H9 (cell line): ENCODE data around the gene C16orf95. TPM values are rescaled to one million over a fixed set of nuclear protein-coding genes. Genes with fewer than 3 reads are reported as not detected.

Experiments used
- DNase-seq: peaks from one replicate; pipeline ENCODE4 v3.0.0-alpha.2; 2017
- H2AFZ ChIP-seq: one replicate; pipeline ENCODE4 v1.6.1; 2013; ENCODE audit warnings: mild to moderate bottlenecking, low read length, control low read depth, moderate library complexity
- H2AK5ac ChIP-seq: 2 replicates; pipeline ENCODE4 v1.6.1; 2013; ENCODE audit warnings: low read length, control low read depth, mixed read lengths; ENCODE audit not compliant: insufficient read length
- H2BK120ac ChIP-seq: one replicate; pipeline ENCODE4 v1.6.1; 2013; ENCODE audit warnings: low read depth, mild to moderate bottlenecking, low read length, control low read depth, inconsistent platforms; ENCODE audit not compliant: poor library complexity, severe bottlenecking
- H2BK12ac ChIP-seq: 2 replicates; pipeline ENCODE4 v1.6.1; 2013; ENCODE audit warnings: low read length, control low read depth, mixed read lengths, low read depth; ENCODE audit not compliant: insufficient read length
- H2BK15ac ChIP-seq: 2 replicates; pipeline ENCODE4 v1.6.1; 2013; ENCODE audit warnings: low read depth, low read length, control low read depth
- H2BK20ac ChIP-seq: one replicate; pipeline ENCODE4 v1.6.1; 2013; ENCODE audit warnings: low read depth, mild to moderate bottlenecking, low read length, control low read depth, inconsistent platforms; ENCODE audit not compliant: poor library complexity, severe bottlenecking
- H2BK5ac ChIP-seq: 2 replicates; pipeline ENCODE4 v1.6.1; 2013; ENCODE audit warnings: low read length, control low read depth, mixed read lengths; ENCODE audit not compliant: insufficient read length
- H3K14ac ChIP-seq: 2 replicates; pipeline ENCODE4 v1.6.1; 2013; ENCODE audit warnings: low read length, control low read depth; ENCODE audit not compliant: insufficient read depth
- H3K18ac ChIP-seq: 2 replicates; pipeline ENCODE4 v1.6.1; 2013; ENCODE audit warnings: low read depth, mild to moderate bottlenecking, mixed read lengths, low read length, control low read depth; ENCODE audit not compliant: insufficient read length
- H3K23ac ChIP-seq: 2 replicates; pipeline ENCODE4 v1.6.1; 2013; ENCODE audit warnings: low read length, control low read depth, mixed read lengths, low read depth; ENCODE audit not compliant: insufficient read length
- H3K23me2 ChIP-seq: 2 replicates; pipeline ENCODE4 v1.6.1; 2013; ENCODE audit warnings: low read depth, mild to moderate bottlenecking, mixed read lengths, low read length, control low read depth; ENCODE audit not compliant: insufficient read length, poor library complexity, severe bottlenecking
- H3K27ac ChIP-seq: 2 replicates; pipeline ENCODE4 v1.5.1; 2013; ENCODE audit warnings: low read length, control low read depth, mixed read lengths, low read depth; ENCODE audit not compliant: insufficient read length
- H3K27me3 ChIP-seq: 2 replicates; pipeline ENCODE4 v1.6.1; 2013; ENCODE audit warnings: low read length, control low read depth, inconsistent platforms; ENCODE audit not compliant: insufficient read depth
- H3K4ac ChIP-seq: 2 replicates; pipeline ENCODE4 v1.6.1; 2013; ENCODE audit warnings: low read depth, mild to moderate bottlenecking, control low read depth, inconsistent platforms, low read length, moderate library complexity
- H3K4me1 ChIP-seq: 2 replicates; pipeline ENCODE4 v1.6.1; 2013; ENCODE audit warnings: low read length, control low read depth, inconsistent platforms; ENCODE audit not compliant: insufficient read depth
- H3K4me2 ChIP-seq: 2 replicates; pipeline ENCODE4 v1.6.1; 2013; ENCODE audit warnings: low read length, control low read depth, mixed read lengths; ENCODE audit not compliant: insufficient read length, insufficient read depth
- H3K56ac ChIP-seq: 2 replicates; pipeline ENCODE4 v1.6.1; 2013; ENCODE audit warnings: low read depth, mild to moderate bottlenecking, mixed read lengths, low read length, control low read depth; ENCODE audit not compliant: insufficient read length
- H3K79me1 ChIP-seq: 2 replicates; pipeline ENCODE4 v1.6.1; 2013; ENCODE audit warnings: low read depth, mild to moderate bottlenecking, moderate library complexity, low read length, control low read depth, inconsistent platforms; ENCODE audit not compliant: insufficient read depth, poor library complexity, severe bottlenecking
- H3K79me2 ChIP-seq: 2 replicates; pipeline ENCODE4 v1.6.1; 2013; ENCODE audit warnings: low read length, control low read depth, inconsistent platforms; ENCODE audit not compliant: insufficient read depth
- H3K9ac ChIP-seq: 2 replicates; pipeline ENCODE4 v1.6.1; 2013; ENCODE audit warnings: low read length, control low read depth, mixed read lengths; ENCODE audit not compliant: insufficient read length; ENCODE audit errors: extremely low read depth
- H3K9me3 ChIP-seq: one replicate; pipeline ENCODE4 v1.6.1; 2013; ENCODE audit warnings: low read depth, low read length, inconsistent platforms; ENCODE audit not compliant: control insufficient read depth
- H3T11ph ChIP-seq: one replicate; pipeline ENCODE4 v1.6.1; 2013; ENCODE audit warnings: mild to moderate bottlenecking, low read length, control low read depth, inconsistent platforms
- H4K20me1 ChIP-seq: one replicate; pipeline ENCODE4 v1.6.1; 2013; ENCODE audit not compliant: control insufficient read depth, insufficient read length, insufficient read depth
- H4K5ac ChIP-seq: 2 replicates; pipeline ENCODE4 v1.6.1; 2013; ENCODE audit warnings: low read depth, mild to moderate bottlenecking, mixed read lengths, low read length, control low read depth; ENCODE audit not compliant: insufficient read length
- H4K8ac ChIP-seq: replicated peaks from 2 replicates; pipeline ENCODE4 v1.6.1; 2013; ENCODE audit warnings: low read length, control low read depth, mixed read lengths, low read depth; ENCODE audit not compliant: insufficient read length
- H4K91ac ChIP-seq: 2 replicates; pipeline ENCODE4 v1.6.1; 2013; ENCODE audit warnings: low read depth, mild to moderate bottlenecking, moderate library complexity, mixed read lengths, low read length, control low read depth; ENCODE audit not compliant: insufficient read length
- H3K27ac Mint-ChIP-seq, 3 experiments: 2 replicates in 2 of 3; 3 replicates in 1 of 3; pipeline ENCODE4 v1.8.0; 2020 to 2021; ENCODE audit warnings: mixed read lengths in 3 of 3, mild to moderate bottlenecking in 1 of 3, moderate library complexity in 1 of 3
- H3K27me3 Mint-ChIP-seq: 2 replicates; pipeline ENCODE4 v1.8.0; 2021; ENCODE audit warnings: low read depth, mild to moderate bottlenecking, moderate library complexity, mixed read lengths
- H3K36me3 Mint-ChIP-seq, 3 experiments: 2 replicates in 2 of 3; 3 replicates in 1 of 3; pipeline ENCODE4 v1.8.0; 2020 to 2021; ENCODE audit warnings: low read depth in 3 of 3, mixed read lengths in 3 of 3; ENCODE audit not compliant: insufficient read depth in 1 of 3
- H3K4me1 Mint-ChIP-seq, 2 experiments: 2 replicates each; pipeline ENCODE4 v1.8.0; 2020; ENCODE audit warnings: mixed read lengths in 2 of 2
- H3K4me3 Mint-ChIP-seq, 2 experiments: 2 replicates in 1 of 2; 3 replicates in 1 of 2; pipeline ENCODE4 v1.8.0; 2020 to 2021; ENCODE audit warnings: mild to moderate bottlenecking in 2 of 2, mixed read lengths in 2 of 2, moderate library complexity in 1 of 2
- H3K9me3 Mint-ChIP-seq, 2 experiments: 2 replicates in 1 of 2; 3 replicates in 1 of 2; pipeline ENCODE4 v1.8.0; 2020; ENCODE audit warnings: mild to moderate bottlenecking in 2 of 2, mixed read lengths in 2 of 2, moderate library complexity in 1 of 2
- CTCF ChIP-seq: fragments of 200-600 bp; sonication (generic); conservative IDR thresholded peaks from 3 replicates; pipeline ENCODE4 v1.8.0; 2021; ENCODE audit warnings: antibody characterized with exemption, mild to moderate bottlenecking
- WGBS: extraction: QIAGEN DNeasy Blood & Tissue Kit; methylation state at CpG from one replicate; pipeline ENCODE4 v1.1.7; 2013; ENCODE audit warnings: missing lambda C conversion rate, low lambda C conversion rate, mixed read lengths; ENCODE audit not compliant: insufficient read length; ENCODE audit errors: extremely low coverage; 5-methylcytosine and 5-hydroxymethylcytosine counted together
- total RNA-seq: library from RNA; stranded (reverse); gene quantifications from 2 replicates; pipeline ENCODE4 v1.2.1, GENCODE V29; 2021

The C16orf95 gene
- total RNA-seq, 1 experiment from 2014 or later = 5.6 TPM

- Histone ChIP-seq H3K79me2 (no peaks in the 10 kb centered on the region), H3K23ac (no peak overlapping the region), H3K9me3 (no peaks in the 10 kb centered on the region), H3K18ac (no peak overlapping the region), H3K4me2 (no peak overlapping the region), H3K4me1 (no peaks in the 10 kb centered on the region), H4K8ac (no peak overlapping the region), H4K91ac (no peak overlapping the region), H3K4ac (no peak overlapping the region), H2BK120ac (no peak overlapping the region), H2AFZ (no peak overlapping the region), H3K56ac (no peak overlapping the region), H3T11ph (no peak overlapping the region), H3K27ac (no peak overlapping the region), H2BK5ac (no peak overlapping the region), H3K27me3 (no peaks in the 10 kb centered on the region), H3K9ac (no peak overlapping the region), H4K5ac (no peak overlapping the region), H2AK5ac (no peak overlapping the region), H2BK12ac (no peak overlapping the region), H3K79me1 (no peaks in the 10 kb centered on the region), H2BK15ac (no peak overlapping the region), H4K20me1 (no peaks in the 10 kb centered on the region), H3K14ac (no peak overlapping the region), H3K23me2 (no peaks in the 10 kb centered on the region), H2BK20ac (no peak overlapping the region)
- no peak overlapping the region for H3K4me3 Mint-ChIP-seq
- peak overlapping the region in 1 of 3 experiments; percentile 49; a peak in 1 of 7 replicates for H3K27ac Mint-ChIP-seq
- H3K27me3 Mint-ChIP-seq = no peaks in the 10 kb centered on the region
- no peak for TF ChIP-seq CTCF
- no CpG with 5 or more reads among the region's 4 CpGs for WGBS
- DNase-seq = no peak
- peaks cover 3 to 7% (median 4%) of the 10 kb centered on the region in 3 experiments; a peak in 4 of 7 replicates for H3K36me3 Mint-ChIP-seq
- H3K4me1 Mint-ChIP-seq = peaks cover 15 to 17% of the 10 kb centered on the region in 2 experiments
- peaks cover 5 to 7% of the 10 kb centered on the region in 2 experiments; a peak in 4 of 5 replicates for H3K9me3 Mint-ChIP-seq
Measured at GRCh38 chr16:87303962-87304521, 13.2 kb downstream of the C16orf95 start.
